ENCODE results near the gene DEPDC4.

DNA sequence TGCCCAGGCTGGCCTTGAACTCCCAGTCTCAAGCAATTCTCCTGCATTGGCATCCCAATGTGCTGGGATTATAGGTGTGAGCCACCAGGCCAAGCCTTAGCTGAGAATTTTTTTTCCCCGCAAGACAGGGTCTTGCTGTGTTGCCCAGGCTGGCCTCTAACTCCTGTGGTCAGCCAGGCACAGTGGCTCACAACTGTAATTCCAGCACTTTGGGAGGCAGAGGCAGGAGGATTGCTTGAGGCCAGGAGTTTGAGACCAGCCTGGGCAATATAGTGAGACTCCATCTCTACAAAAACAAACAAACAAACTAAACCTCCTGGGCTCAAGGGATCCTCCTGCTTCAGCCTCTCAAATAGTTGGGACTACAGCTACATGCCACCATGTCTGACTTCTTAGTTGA lies 27.3 kb downstream of the DEPDC4 start:
- TF ChIP-seq, protein P1, sequence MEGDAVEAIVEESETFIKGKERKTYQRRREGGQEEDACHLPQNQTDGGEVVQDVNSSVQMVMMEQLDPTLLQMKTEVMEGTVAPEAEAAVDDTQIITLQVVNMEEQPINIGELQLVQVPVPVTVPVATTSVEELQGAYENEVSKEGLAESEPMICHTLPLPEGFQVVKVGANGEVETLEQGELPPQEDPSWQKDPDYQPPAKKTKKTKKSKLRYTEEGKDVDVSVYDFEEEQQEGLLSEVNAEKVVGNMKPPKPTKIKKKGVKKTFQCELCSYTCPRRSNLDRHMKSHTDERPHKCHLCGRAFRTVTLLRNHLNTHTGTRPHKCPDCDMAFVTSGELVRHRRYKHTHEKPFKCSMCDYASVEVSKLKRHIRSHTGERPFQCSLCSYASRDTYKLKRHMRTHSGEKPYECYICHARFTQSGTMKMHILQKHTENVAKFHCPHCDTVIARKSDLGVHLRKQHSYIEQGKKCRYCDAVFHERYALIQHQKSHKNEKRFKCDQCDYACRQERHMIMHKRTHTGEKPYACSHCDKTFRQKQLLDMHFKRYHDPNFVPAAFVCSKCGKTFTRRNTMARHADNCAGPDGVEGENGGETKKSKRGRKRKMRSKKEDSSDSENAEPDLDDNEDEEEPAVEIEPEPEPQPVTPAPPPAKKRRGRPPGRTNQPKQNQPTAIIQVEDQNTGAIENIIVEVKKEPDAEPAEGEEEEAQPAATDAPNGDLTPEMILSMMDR (conservative IDR thresholded peaks at IDR 0.05; ENCODE audit: low read depth, low read length), result no peak
- no peak for TF ChIP-seq EZH2phosphoT487 (IDR thresholded peaks at IDR 0.05; ENCODE audit: borderline replicate concordance, low read length)
